ENCODE results near the gene AK1. TPM values are rescaled to one million over a fixed set of nuclear protein-coding genes. Genes with fewer than 3 reads are reported as not detected.
A peak's percentile ranks its signal among the peaks of the same experiment; 100 is the strongest.
"Not testable (repeated sequence)": the region's sequence is repeated elsewhere in the genome, so short reads cannot be mapped to it uniquely, and the experiment has no call there.

Gene AK1
- total RNA-seq, 1 donor from 2014 or later = 50.2 TPM

DNA sequence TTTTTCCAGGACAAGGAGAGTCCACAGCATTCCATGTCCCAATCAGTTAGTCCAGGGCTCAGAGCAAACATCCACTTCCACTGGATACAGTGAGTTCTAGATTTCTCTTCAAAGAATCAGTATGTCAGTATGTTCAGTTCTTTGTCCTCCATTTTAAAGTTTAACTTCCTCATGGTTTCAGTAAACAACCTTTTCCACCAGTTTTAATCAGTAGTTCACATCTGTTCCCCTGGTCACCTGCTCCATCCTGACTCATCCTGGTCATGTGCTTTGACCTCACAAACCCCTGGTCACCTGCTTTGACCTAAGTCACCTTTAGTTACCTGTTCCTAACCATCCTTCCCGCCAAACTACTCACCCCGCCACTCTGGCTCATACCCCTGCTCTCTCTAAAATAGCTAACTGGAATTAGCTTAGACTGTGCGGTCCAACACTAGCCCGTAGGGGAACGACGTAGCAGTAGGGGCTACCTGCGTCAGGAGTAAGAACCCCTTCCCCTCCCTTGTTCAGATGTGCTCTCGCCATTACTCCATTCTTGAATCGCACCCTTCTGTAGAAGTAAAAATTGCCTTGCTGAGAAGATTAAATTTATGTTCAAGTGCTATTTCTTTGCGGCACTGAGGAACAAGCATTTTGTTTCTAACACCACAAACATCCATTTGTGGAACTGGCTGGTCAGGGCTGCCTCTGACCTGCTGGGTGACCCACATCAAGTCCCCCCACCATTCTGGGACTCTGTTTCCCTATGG is 28.5 kb downstream of the AK1 start:
- no peak for DNase-seq (ENCODE audit: low read depth, low spot score)

GRCh38 chr9:127847833-127848755 is 29.4 kb downstream of the AK1 start:
- DNase-seq (ENCODE audit: low read depth, low spot score) = no peak

- no peak for DNase-seq (ENCODE audit: low read depth, low spot score)
These were observed 30.3 kb downstream of the AK1 start for GRCh38 chr9:127847178-127847510.

DNA sequence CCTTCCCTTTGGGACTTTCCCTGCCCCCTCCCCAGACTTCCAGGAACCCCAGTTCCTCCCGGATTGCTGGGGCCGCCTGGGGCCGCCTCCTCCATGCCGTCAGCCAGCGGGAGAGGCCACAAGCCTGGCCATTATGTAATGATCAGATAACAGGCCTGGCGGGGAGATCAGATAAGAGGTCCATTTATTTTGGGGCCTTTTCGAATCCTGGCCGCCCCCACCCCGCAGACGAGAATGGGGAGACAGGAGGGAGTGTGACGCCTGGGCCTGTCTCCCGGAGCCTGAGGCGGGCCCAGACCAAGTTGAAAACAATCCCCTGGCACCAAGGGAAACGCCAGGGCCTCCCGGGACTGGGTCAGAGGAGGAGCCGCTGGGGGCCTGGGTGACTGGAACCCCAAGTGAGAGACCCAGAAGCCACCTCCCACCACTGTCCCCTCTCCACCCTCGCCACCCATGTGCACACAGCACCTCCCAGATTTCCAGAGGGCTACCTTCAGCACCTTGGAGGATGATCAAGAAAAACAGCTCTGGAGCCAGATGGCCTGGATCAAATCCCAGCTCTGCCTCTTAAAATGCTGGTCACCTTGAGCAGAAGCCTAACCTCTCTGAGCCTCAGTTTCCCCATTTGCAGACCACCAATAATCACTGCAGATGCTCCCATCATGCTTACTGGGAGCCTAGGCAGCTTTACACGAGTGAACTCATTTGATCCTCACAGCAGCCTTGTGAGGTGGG is 30.9 kb downstream of the AK1 start:
- DNase-seq (ENCODE audit: low read depth, low spot score) = no peak

DNA sequence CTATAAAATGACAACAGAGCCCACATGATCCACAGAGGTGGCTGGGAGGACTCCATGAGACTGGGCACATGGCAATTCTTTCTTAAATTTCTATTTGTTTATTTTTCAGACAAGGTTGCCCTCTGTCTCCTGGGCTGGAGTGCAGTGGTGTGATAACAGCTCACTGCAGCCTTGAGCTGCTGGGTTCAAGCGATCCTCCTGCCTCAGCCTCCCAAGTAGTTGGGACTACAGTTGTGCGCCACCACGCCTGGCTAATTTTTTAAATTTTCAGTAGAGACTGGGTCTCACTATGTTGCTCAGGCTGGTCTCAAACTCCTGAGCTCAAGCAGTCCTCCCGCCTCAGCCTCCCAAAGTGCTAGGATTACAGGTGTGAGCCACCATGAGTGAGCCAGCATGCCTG is 31.9 kb downstream of the AK1 start:
- not testable (repeated sequence) for DNase-seq (ENCODE audit: low read depth, low spot score)

GRCh38 chr9:127844821-127845359 is 32.6 kb downstream of the AK1 start:
- DNase-seq (ENCODE audit: low read depth, low spot score) = peak; percentile 80

DNA sequence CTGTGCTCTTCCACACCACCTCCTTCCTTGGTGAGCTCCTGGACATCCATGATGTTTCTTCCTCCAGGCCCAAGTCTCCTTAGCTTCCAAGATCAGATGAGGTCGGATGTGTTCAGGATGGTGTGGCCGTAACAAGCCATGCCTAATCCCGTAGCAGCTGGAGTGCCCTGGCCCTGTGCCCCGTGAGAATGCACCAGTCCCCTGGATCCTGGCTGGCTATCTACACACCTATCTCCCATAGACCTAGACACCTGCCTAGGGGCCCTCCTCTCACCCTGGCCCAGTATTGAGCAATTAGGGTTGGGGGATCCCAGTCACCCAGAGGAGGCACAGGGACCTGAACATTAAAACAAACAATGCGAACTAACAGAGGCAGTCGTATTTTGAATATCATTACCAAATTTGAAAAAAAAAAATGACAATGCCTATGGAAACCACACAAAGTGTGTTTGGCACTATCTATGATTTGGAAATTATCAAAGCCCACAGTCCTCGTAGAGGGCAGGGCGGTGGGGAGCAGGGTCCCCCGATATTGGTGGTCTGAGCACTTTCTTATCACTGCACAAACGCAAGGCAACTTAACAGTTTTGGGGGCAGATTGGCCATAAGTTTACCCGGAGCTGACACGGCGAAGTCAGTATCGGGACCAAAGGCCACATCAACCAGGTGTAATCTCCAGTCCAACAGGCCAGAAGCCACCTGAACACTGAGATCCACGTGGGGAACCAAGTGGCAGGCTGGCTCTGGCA is 36.2 kb downstream of the AK1 start:
- no peak for DNase-seq (ENCODE audit: low read depth, low spot score)

DNA sequence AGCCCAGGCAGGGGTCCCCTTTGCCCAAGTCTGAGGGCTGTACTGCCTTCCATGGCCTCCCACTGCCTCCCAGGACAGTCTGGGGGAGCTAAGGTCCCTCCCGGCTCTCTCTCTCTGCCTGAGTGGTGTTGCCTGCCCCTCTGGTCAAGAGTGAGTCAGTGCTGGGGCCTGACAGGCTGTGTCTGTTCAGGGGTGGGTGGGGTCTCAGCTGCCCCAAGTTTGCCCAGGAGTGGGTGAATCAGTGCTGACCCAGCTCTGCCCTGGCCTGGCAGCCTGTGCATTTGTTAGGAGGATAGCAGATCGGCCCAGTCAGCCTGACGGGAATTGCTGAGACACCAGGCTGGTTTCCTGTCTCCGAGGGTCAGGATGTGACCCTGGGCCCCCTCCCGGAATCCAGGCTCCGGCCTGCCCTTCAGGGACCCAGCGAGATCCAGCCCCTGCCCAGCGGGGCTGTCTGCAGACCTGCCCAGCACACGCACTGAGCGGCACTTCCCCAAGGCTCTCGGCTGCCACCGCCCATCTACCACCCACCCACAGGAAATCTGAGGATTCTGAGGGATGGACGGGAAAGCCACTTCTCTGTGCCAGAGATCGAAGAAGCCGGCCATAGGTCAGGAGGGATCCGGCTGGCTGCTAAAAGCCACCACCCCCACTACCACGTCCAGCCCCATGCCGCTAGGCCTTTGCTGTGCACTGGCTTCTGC is 38.9 kb downstream of the AK1 start:
- peak; percentile 97 for DNase-seq (ENCODE audit: low read depth, low spot score)

- no peak for DNase-seq (ENCODE audit: low read depth, low spot score)
These were observed 40.1 kb downstream of the AK1 start for GRCh38 chr9:127837346-127837745.

DNA sequence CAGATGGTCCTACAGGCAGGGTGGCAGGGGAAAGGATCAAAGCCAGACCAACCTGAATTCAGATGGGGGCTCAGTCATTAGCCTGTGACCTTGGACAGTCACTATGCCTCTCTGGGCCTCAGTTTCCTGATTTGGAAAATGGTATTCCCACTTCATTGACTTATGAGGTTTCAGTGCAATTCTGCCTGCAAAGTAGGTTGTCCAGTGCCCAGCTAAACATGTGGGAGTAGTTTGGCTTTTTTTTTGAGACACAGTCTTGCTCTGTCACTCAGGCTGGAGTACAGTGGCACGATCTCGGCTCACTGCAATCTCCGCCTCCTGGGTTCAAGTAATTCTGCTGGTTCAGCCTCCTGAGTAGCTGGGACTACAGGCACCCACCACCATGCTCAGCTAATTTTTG is 40.9 kb downstream of the AK1 start:
- DNase-seq (ENCODE audit: low read depth, low spot score) = not testable (repeated sequence)

DNA sequence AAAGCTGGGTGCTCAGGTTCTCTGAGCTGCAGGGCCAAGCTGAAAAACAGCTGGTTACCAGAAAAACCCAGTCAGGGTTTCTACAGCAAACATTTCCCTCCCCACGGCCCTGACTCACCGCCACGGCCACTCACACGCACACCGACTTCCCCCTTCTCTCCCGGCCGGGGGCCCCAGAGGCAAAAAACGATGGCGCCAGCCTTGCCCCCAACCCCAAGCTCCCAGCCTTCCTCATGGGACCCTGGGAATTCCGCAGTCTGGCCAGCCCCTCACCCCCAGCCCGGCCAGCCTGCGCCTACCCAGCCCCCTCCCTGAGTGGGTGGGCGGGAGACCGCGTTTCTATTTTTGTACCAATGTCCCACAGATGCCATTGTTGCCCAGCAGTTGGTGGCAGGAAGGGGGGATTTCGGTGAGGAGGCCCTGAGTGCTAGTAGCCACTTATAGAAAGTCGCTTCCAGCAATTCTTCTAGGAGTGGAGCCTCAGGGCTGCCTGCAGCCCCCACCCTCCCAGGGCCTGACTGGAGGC is 41.4 kb downstream of the AK1 start:
- no peak for DNase-seq (ENCODE audit: low read depth, low spot score)

- no peak for DNase-seq (ENCODE audit: low read depth, low spot score)
These were observed 43.9 kb downstream of the AK1 start for GRCh38 chr9:127833555-127833954.

DNA sequence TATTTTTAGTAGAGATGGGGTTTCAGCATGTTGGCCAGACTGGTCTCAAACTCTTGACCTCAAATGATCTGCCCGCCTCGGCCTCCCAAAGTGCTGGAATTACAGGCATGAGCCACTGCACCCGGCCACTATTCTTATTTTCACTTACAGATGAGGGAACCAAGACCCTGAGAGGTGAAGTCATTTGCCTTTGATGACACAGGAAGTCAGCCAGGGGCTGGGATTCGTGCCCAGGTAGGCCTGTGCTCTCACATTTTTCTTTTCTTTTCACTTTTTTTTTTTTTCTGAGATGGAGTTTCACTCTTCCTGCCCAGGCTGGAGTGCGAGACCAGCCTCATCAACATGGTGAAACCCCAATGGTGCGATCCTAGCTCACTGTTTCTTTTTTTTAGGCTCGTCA is 45.2 kb downstream of the AK1 start:
- DNase-seq (ENCODE audit: low read depth, low spot score) = no peak

DNA sequence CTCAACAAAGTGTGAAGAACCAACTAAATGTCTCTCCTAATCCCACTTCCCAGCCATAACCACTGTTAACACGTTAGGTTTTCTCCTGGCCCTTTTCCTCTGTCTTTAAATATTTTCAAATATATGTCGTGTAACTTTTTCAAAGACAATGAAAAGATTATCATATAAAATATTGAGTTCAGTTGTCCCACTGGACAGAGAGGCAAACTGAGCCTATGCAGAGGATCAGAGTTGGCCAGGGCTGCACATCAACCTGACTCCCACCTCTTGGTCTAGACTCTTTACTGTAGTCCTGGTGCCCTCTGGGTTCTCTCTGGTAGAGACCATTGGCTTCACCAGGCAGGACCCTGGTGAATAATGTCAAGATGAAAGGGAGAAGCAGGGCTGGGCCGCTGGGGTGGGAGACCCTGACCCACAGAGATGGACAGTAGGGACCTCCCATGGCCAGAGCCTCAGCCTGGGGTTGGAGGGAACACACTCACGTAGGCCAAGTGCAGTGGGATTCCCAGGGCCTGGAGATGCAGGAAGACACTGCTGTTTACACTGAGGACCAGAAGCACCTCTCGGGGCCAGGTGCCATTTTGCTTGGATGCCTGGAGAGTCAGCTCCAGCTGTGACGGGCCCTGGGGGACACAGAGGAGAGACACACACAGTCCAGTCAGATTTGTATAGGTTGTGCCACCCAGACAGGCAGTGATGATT is 48.1 kb downstream of the AK1 start:
- DNase-seq (ENCODE audit: low read depth, low spot score) = no peak

DNA sequence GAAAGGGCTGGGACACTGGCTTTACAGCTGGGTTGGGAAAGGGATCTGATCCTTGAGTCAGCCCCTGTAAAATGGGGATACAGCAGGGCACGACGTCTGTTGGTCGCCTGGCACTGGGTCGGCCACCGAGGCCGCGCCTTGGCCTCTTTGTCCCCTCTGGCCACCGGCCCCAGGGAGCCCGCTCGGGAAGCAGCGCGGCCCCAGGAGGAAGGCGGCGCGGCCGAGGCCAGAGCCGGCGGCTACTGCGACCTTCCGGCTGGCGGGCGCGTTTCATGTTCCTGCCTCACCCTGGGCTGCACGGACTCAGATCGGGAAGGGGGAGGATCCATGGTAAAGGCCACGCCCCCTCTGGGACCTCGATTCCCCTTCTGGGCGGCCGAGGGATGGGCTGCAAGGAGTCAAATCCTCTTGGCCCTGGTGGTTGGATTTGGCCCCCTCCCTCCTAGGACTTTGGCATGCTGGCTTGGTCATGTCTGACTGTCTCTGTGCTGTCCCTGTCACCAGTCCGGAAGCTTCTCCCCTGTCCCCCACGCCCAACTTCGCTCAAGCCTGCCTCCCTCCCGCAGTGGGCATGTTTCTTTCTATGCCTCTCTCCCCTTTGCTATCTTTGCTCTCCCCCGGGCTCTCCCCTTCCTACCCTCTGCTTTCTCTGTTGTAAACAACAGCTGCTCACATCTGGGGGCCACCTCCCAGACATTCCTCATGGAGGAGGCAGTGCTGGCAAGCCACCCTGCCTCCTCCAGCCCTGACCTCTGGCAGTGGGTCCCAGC is 49.0 kb downstream of the AK1 start:
- no peak for DNase-seq (ENCODE audit: low read depth, low spot score)

DNA sequence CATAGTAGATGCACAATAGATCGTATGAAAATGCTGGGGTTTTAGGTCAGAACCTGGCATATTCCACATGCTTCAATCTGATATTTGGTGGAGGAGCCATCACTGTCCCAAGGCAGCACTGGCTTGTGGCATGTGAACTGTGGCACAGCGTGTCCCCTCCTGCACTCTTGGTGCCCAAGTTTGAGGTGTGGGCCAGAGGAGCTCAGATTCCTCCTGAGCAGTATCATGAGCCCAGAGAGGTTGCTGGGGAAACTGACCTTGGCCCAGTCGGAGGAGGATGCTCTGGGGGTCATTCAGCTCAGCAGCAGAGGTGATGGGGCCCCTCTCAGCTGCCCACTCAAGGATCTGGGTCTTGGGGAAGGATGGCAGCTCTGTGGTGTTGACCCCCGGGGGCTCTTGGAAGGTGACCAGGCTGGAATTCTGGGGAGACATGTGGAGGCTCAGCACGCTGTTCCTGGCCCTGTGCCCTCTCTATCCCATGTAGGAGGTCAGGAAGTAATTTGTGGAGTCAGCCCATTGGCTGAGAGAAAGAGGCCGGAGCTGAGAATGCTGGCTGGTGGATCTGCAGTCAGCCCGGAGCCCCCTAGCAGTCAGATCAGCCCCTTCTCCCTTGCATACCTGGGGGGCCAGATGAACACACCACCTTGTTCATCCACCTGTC is 51.1 kb downstream of the AK1 start:
- DNase-seq (ENCODE audit: low read depth, low spot score) = no peak

GRCh38 chr9:127825319-127826051 is 52.0 kb downstream of the AK1 start:
- no peak for DNase-seq (ENCODE audit: low read depth, low spot score)

DNA sequence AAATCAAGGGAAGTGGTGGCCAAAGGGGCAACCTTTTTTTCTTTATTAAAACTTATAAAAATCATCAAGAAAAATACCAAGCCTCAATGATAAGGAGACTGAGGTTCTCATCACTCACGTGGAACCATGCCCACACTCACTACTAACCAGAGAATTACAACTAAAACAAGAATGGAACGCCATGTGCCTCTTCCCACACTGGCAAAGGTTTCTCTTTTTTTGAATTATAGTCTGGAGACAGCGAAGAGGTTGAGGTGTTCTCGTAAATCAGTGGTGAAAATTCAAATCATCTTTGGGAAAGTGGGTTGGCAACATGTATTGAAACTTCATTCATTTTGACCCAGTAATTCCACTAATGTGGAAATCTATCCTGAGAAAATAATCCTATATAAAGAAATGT is 55.4 kb downstream of the AK1 start:
- no peak for DNase-seq (ENCODE audit: low read depth, low spot score)
